Tibial artery (tissue), 4 donors: ENCODE data around the gene GFY.

Source experiments
- DNase-seq, 2 donors: peaks; one replicate each; pipeline ENCODE4 v3.0.0-alpha.2; 2019
- H3K27ac ChIP-seq, 2 donors: fragments of 200-600 bp; sonication (generic) in 1 of 2; 1 replicate in 1 of 2; 2 replicates in 1 of 2; pipeline ENCODE4 v1.5.1; 2018 to 2019; ENCODE audit warnings: mild to moderate bottlenecking in 1 of 2
- H3K27me3 ChIP-seq, 2 donors: fragments of 200-600 bp; sonication (generic) in 1 of 2; one replicate each; pipeline versions ENCODE4 v1.5.1 to v1.6.0; 2016 to 2019
- H3K36me3 ChIP-seq, 3 donors: fragments of 200-600 bp; sonication (generic) in 2 of 3; one replicate each; pipeline ENCODE4 v1.5.1; 2016 to 2019; ENCODE audit warnings: mild to moderate bottlenecking in 2 of 3
- H3K4me1 ChIP-seq, 4 donors: fragments of 200-600 bp; sonication (generic) in 2 of 4; 1 replicate in 3 of 4; 2 replicates in 1 of 4; pipeline ENCODE4 v1.5.1; 2016 to 2019
- H3K4me3 ChIP-seq, 2 donors: fragments of 200-600 bp; sonication (generic) in 1 of 2; 1 replicate in 1 of 2; 2 replicates in 1 of 2; pipeline ENCODE4 v1.5.1; 2018 to 2019; ENCODE audit warnings: mild to moderate bottlenecking in 2 of 2
- H3K9me3 ChIP-seq, 3 donors: fragments of 200-600 bp; sonication (generic) in 1 of 3; one replicate each; pipeline ENCODE4 v1.5.1; 2016 to 2019
- intact Hi-C: fragments of 100-400 bp; cut with DNase I; formaldehyde crosslinking; loops from one replicate; pipeline ENCODE4 v1.15.0; 2023; ENCODE audit warnings: low total_unique reads
- TF ChIP-seq, protein P1 (sequence below), 2 experiments: fragments of 200-600 bp in 1 of 2; fragments of 450-650 bp in 1 of 2; IDR thresholded peaks; one replicate each; pipeline ENCODE4 v1.5.1; 2017 to 2019; ENCODE audit warnings: antibody characterized with exemption in 2 of 2, mild to moderate bottlenecking in 1 of 2, moderate library complexity in 1 of 2

GFY gene

DNA sequence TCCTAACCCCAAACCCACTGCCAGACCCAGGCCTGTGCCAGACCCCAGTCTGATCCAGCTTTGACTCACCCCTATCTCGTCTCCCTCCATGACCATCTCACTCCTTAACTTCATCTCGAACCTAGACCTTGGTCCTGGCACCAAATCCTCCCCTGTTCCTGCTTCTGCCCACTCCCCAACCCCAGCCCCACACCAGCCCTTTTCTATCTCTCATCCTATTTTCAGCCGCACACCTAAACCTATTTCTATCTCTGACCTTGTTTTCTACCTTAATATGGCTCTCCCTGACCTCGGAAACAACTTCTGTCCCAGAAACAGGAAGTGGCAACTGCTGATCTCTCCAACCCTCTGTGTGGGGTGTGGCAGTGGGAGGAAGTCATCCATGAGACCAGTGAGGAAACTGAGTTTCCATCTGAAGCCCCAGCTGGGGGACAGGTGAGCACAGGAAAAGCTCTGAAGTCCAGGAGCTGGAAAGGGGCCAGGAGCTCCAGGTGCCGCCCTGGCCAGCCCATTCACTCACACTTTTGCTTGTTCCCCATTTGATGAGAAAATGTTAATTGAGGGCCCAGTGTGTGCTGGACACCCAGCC lies 15.7 kb upstream of the GFY start:
- intact Hi-C loops = no loop called here
- TF ChIP-seq, protein P1, sequence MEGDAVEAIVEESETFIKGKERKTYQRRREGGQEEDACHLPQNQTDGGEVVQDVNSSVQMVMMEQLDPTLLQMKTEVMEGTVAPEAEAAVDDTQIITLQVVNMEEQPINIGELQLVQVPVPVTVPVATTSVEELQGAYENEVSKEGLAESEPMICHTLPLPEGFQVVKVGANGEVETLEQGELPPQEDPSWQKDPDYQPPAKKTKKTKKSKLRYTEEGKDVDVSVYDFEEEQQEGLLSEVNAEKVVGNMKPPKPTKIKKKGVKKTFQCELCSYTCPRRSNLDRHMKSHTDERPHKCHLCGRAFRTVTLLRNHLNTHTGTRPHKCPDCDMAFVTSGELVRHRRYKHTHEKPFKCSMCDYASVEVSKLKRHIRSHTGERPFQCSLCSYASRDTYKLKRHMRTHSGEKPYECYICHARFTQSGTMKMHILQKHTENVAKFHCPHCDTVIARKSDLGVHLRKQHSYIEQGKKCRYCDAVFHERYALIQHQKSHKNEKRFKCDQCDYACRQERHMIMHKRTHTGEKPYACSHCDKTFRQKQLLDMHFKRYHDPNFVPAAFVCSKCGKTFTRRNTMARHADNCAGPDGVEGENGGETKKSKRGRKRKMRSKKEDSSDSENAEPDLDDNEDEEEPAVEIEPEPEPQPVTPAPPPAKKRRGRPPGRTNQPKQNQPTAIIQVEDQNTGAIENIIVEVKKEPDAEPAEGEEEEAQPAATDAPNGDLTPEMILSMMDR (IDR thresholded peaks at IDR 0.05) = no peak
- Histone ChIP-seq H3K4me3 (no peak overlapping the region), H3K27ac (no peak overlapping the region), H3K9me3 (no peaks in the 10 kb centered on the region), H3K4me1 (no peaks in the 10 kb centered on the region), H3K27me3 (peaks cover 0 to 32% of the 10 kb centered on the region in 2 donors), H3K36me3 (no peaks in the 10 kb centered on the region)
- no peak for DNase-seq

DNA sequence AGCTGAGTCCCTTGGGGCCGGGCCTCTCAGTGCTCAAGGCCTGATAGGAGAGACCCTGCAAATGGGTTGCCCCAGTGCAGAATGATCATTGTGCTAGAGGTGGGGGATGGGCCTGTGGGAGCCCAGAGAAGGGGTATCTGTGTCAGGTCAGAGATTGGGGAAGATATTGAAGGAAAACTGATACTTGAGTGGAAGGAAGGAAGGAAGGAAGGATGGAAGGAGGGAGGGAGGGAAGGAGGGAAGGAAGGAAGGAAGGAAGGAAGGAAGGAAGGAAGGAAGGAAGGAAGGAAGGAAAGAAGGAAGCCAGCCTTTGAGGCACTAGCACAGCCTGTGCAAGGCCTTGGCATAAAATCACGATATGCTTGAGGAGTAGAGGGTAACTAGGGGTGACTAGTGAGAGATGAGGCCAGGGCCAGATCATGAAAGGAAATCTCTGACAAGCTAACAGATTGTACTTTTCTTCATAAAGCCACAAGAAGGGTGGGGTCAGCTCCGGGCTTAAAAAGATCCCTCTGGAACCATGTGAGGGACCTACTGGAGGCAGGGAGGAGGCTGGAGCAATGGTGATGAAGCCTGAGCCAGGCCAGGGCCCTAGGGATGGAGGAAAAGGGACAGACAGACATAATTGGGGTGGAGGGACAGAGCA lies 13.4 kb upstream of the GFY start:
- H3K27me3 ChIP-seq = peaks cover 0 to 53% of the 10 kb centered on the region in 2 donors
- H3K9me3 ChIP-seq = no peaks in the 10 kb centered on the region
- DNase-seq = no peak
- H3K36me3 ChIP-seq = no peaks in the 10 kb centered on the region
- TF ChIP-seq, protein P1 (IDR thresholded peaks at IDR 0.05) = no peak
- no peak overlapping the region for H3K4me3 ChIP-seq
- no peaks in the 10 kb centered on the region for H3K4me1 ChIP-seq
- intact Hi-C loops = no loop called here
- H3K27ac ChIP-seq = no peak overlapping the region

- Histone ChIP-seq H3K27ac (no peak overlapping the region), H3K4me3 (no peak overlapping the region), H3K36me3 (no peaks in the 10 kb centered on the region), H3K4me1 (no peaks in the 10 kb centered on the region), H3K27me3 (peaks cover 0 to 63% of the 10 kb centered on the region in 2 donors), H3K9me3 (no peaks in the 10 kb centered on the region)
- DNase-seq = no peak
- intact Hi-C loops = no loop called here
- TF ChIP-seq, protein P1 (IDR thresholded peaks at IDR 0.05) = no peak
Measured at GRCh38 chr19:49413348-49413747, 11.8 kb upstream of the GFY start.

DNA sequence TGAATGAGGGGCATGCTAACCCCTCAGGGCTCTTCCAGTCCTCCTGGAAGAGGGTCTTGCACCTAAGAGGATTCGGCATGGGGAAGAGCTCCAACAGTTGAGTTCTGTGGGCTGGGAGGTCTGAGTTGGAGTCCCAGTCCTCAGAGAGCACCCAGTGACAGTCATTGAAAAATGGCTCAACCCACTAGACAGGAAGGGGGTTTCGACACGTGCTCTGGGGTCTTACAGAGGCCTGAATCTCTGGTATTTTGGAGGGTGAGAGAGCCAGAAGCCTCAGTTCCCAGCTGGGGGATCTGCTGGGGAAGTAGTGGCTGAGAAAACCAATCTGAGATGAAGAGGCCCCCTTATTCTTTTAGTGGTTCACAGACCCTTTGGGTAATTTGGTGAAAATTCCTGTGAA lies 10.9 kb upstream of the GFY start:
- TF ChIP-seq, protein P1 (IDR thresholded peaks at IDR 0.05) = no peak
- H3K27ac ChIP-seq = no peak overlapping the region
- H3K27me3 ChIP-seq = peaks cover 0 to 72% of the 10 kb centered on the region in 2 donors
- intact Hi-C loops = no loop called here
- H3K9me3 ChIP-seq = no peaks in the 10 kb centered on the region
- H3K4me3 ChIP-seq = no peak overlapping the region
- no peak for DNase-seq
- no peaks in the 10 kb centered on the region for H3K4me1 ChIP-seq
- no peaks in the 10 kb centered on the region for H3K36me3 ChIP-seq

DNA sequence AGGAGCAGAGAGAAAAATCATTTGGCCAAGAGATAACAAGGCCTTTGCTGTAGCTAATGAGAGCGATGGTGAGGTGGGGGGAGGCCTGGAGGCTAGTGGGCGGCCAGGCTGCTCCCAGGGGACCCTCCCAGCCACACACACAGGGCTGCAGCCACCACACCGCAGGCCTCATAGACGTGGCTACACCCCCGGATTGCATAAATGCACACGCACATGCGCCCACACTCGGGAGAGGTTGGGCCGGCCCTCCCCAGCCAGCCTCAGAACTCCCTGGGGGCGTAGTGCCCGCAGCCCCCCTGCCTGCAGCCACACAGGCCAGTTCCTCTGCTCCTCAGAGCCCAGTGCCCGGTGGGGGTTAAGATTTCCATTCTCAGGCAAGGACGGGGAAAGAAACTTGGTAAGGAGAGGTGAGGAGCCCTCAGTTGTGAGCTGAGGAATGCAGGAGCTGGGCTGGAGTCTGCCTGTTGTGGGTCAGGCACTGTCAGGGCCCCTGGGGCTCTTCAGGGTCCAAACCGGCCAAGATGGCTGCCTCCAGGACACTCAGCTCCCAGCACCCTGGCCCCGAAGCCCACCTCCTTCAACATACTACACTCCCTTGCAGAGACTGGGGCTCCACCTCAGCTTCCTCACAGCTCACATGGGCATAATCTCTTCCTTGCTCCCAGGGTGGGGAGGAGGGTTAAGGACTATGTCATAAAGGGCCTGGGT lies 9.9 kb upstream of the GFY start:
- intact Hi-C loops = no loop called here
- no peaks in the 10 kb centered on the region for H3K4me1 ChIP-seq
- H3K27me3 ChIP-seq = peaks cover 0 to 82% of the 10 kb centered on the region in 2 donors
- H3K4me3 ChIP-seq = no peak overlapping the region
- no peak overlapping the region for H3K27ac ChIP-seq
- H3K36me3 ChIP-seq = no peaks in the 10 kb centered on the region
- TF ChIP-seq, protein P1 (IDR thresholded peaks at IDR 0.05) = no peak
- no peak for DNase-seq
- no peaks in the 10 kb centered on the region for H3K9me3 ChIP-seq
